AG04450 (cell line): ENCODE measurements around the gene PDPN. TPM values are rescaled to one million over a fixed set of nuclear protein-coding genes. Genes with fewer than 3 reads are reported as not detected.

Source experiments
- CTCF ChIA-PET: fragments of 300-600, 350-600 bp; formaldehyde crosslinking; extraction: SDS; loops from one replicate; lab custom pipeline; 2022; ENCODE audit warnings: antibody characterized with exemption, inconsistent platforms; lab: Charles Lee
- POLR2A ChIA-PET: fragments of 350-600 bp; formaldehyde crosslinking; extraction: SDS; loops from one replicate; lab custom pipeline; 2021; ENCODE audit warnings: antibody characterized with exemption, inconsistent platforms; lab: Yijun Ruan, JAX
- DNase-seq: peaks from one replicate; pipeline ENCODE4 v3.0.0-alpha.2; 2011; ENCODE audit warnings: low read depth, low spot score
- H3K27ac ChIP-seq: one replicate; pipeline ENCODE4 v1.5.1; 2012; ENCODE audit warnings: low read depth, low read length, control low read depth
- H3K27me3 ChIP-seq: one replicate; pipeline ENCODE4 v1.6.0; 2012; ENCODE audit warnings: low read length; ENCODE audit not compliant: control insufficient read depth, insufficient read depth
- H3K4me3 ChIP-seq: 2 replicates; pipeline ENCODE4 v1.5.1; 2011; ENCODE audit warnings: mild to moderate bottlenecking, low read depth, low read length, control low read depth
- H3K9me3 ChIP-seq: 2 replicates; pipeline ENCODE4 v1.5.1; 2012; ENCODE audit warnings: low read length; ENCODE audit not compliant: control insufficient read depth, insufficient read depth
- polyA plus RNA-seq: library from polyadenylated mRNA; depleted of rRNA; stranded (reverse); fragments of >200 nt; gene quantifications from 2 replicates; pipeline ENCODE4 v1.2.3, GENCODE V29; 2011
- TF ChIP-seq, protein P1 (sequence below): IDR thresholded peaks from 2 replicates; pipeline ENCODE4 v1.5.1; 2011; ENCODE audit warnings: low read depth, low read length, control low read depth, inconsistent platforms

PDPN gene
- polyA plus RNA-seq, 1 experiment: 0.55 TPM

- Histone ChIP-seq H3K4me3 (no peak overlapping the region), H3K27me3 (no peaks in the 10 kb centered on the region), H3K27ac (no peak overlapping the region), H3K9me3 (peaks cover 56% of the 10 kb centered on the region)
- no peak for DNase-seq
- POLR2A ChIA-PET: no interaction called here
- CTCF ChIA-PET: no interaction called here
- TF ChIP-seq, protein P1, sequence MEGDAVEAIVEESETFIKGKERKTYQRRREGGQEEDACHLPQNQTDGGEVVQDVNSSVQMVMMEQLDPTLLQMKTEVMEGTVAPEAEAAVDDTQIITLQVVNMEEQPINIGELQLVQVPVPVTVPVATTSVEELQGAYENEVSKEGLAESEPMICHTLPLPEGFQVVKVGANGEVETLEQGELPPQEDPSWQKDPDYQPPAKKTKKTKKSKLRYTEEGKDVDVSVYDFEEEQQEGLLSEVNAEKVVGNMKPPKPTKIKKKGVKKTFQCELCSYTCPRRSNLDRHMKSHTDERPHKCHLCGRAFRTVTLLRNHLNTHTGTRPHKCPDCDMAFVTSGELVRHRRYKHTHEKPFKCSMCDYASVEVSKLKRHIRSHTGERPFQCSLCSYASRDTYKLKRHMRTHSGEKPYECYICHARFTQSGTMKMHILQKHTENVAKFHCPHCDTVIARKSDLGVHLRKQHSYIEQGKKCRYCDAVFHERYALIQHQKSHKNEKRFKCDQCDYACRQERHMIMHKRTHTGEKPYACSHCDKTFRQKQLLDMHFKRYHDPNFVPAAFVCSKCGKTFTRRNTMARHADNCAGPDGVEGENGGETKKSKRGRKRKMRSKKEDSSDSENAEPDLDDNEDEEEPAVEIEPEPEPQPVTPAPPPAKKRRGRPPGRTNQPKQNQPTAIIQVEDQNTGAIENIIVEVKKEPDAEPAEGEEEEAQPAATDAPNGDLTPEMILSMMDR: no peak
These were observed 547 bp downstream of the PDPN start for GRCh38 chr1:13583966-13584791.

DNA sequence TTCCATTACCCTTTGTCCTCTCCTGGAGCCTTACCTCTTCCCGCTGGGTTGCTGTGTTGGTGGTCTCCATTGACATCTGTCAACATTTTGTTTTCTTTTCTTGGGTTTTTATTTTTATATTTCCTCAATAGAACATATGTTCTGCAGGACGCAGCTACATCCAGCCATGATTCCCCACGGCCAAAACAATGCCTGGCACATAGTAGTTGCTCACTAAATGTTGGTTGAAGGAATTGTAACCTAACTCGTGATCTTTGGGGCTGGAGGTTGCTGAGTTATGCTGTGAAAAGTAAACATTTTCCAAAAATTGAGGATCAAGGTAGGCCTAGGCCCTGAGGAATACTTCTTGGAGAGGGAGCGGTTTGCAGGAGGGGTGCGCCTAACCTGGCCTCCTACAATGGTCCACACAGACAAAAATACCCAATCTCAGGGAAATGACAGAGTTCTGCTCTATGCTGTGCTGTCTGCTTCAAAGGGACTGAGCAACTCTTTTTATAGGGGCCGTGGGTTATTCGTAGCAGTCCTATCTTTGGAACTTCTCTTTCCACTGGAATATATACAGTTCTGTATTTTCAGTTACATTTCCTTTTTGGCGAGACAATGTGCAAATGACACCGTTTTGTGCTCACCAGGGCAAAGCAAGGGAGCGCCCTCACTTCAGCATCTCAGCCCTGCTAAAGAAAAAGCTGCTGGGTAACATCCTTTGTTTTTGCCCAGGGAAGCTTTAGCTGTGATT, 1.4 kb downstream of the PDPN start:
- no peak for DNase-seq
- H3K9me3 ChIP-seq: peaks cover 62% of the 10 kb centered on the region
- ChIA-PET CTCF (no interaction called here), POLR2A (no interaction called here)
- H3K27ac ChIP-seq: no peak overlapping the region
- no peaks in the 10 kb centered on the region for H3K27me3 ChIP-seq
- no peak overlapping the region for H3K4me3 ChIP-seq
- TF ChIP-seq, protein P1: no peak

- DNase-seq: no peak
- TF ChIP-seq, protein P1: no peak
- Histone ChIP-seq H3K9me3 (peaks cover 66% of the 10 kb centered on the region), H3K27ac (no peak overlapping the region), H3K4me3 (no peak overlapping the region), H3K27me3 (no peaks in the 10 kb centered on the region)
- CTCF ChIA-PET: no interaction called here
- POLR2A ChIA-PET: no interaction called here
These were observed 2.0 kb downstream of the PDPN start for GRCh38 chr1:13585612-13585991.

DNA sequence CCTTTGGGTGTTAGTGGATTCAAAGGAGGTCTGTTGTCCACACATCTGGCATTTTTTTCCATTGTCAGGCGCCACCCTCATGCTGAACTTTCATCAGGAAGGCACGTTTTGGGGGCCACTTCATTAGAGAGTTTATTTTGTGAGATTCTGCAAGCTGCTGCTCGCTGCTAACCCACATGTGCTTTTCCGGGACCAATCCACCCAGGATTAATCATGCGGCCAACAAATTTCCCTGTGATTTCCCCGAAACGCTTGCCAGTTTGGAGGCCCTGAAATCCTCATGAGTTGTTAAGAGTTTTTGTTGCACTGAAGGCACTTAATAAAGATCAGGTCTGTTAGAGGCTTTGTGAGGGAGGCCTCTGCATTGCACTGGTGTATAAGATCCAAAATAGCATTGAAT, 2.4 kb downstream of the PDPN start:
- H3K9me3 ChIP-seq: peaks cover 66% of the 10 kb centered on the region
- no peaks in the 10 kb centered on the region for H3K27me3 ChIP-seq
- TF ChIP-seq, protein P1: no peak
- ChIA-PET CTCF (no interaction called here), POLR2A (no interaction called here)
- H3K4me3 ChIP-seq: no peak overlapping the region
- H3K27ac ChIP-seq: no peak overlapping the region
- no peak for DNase-seq
